DND-41 (cell line): ENCODE measurements around the gene HSD17B7.

Experiments
- ATAC-seq: fragments of 200-7000 bp; cut with Tn5 transposase; 3 replicates; pipeline ENCODE4 v1.9.1; 2021; ENCODE audit warnings: low read depth; ENCODE audit not compliant: insufficient read depth
- DNase-seq: peaks from one replicate; pipeline ENCODE4 v3.0.0-alpha.2; 2020
- H2AFZ ChIP-seq: 2 replicates; pipeline ENCODE4 v1.6.0; 2012; ENCODE audit warnings: low read depth, low read length
- H3K27ac ChIP-seq: 2 replicates; pipeline ENCODE4 v1.5.1; 2012; ENCODE audit warnings: low read length, inconsistent platforms
- H3K27me3 ChIP-seq: fragments of 200-600 bp; sonication (generic); 2 replicates; pipeline ENCODE4 v1.6.0; 2012; ENCODE audit warnings: low read length, mild to moderate bottlenecking, inconsistent platforms; ENCODE audit not compliant: insufficient read depth, poor library complexity
- H3K36me3 ChIP-seq: 2 replicates; pipeline ENCODE4 v1.5.1; 2012; ENCODE audit warnings: low read length, inconsistent platforms; ENCODE audit not compliant: insufficient read depth
- H3K4me1 ChIP-seq: 2 replicates; pipeline ENCODE4 v1.5.1; 2012; ENCODE audit warnings: mild to moderate bottlenecking, low read length; ENCODE audit not compliant: insufficient read depth
- H3K4me2 ChIP-seq: 2 replicates; pipeline ENCODE4 v1.6.0; 2012; ENCODE audit warnings: mild to moderate bottlenecking, moderate library complexity, low read length, inconsistent platforms; ENCODE audit not compliant: insufficient read depth
- H3K4me3 ChIP-seq, 2 experiments: fragments of 200-600 bp in 1 of 2; shearing (Covaris generic) in 1 of 2; 2 replicates each; pipeline ENCODE4 v1.5.1; 2012 to 2016; ENCODE audit warnings: inconsistent platforms in 2 of 2, low read length in 2 of 2, mild to moderate bottlenecking in 2 of 2, low read depth in 1 of 2, moderate library complexity in 1 of 2
- H3K79me2 ChIP-seq: 2 replicates; pipeline ENCODE4 v1.6.0; 2012; ENCODE audit warnings: low read length, inconsistent platforms; ENCODE audit not compliant: insufficient read depth
- H3K9ac ChIP-seq: 2 replicates; pipeline ENCODE4 v1.6.0; 2012; ENCODE audit warnings: low read depth, mild to moderate bottlenecking, inconsistent platforms, low read length, moderate library complexity
- H3K9me3 ChIP-seq: 2 replicates; pipeline ENCODE4 v1.5.1; 2012; ENCODE audit warnings: low read length, moderate library complexity, mild to moderate bottlenecking, inconsistent platforms; ENCODE audit not compliant: insufficient read depth, severe bottlenecking
- H4K20me1 ChIP-seq: 2 replicates; pipeline ENCODE4 v1.6.0; 2012; ENCODE audit warnings: low read length; ENCODE audit not compliant: insufficient read depth
- CTCF ChIP-seq: IDR thresholded peaks from 2 replicates; pipeline ENCODE4 v1.5.1; 2012; ENCODE audit warnings: borderline replicate concordance, low read length, moderate library complexity, mild to moderate bottlenecking; ENCODE audit not compliant: poor library complexity, severe bottlenecking; ENCODE audit errors: extremely low read depth
- EZH2 ChIP-seq: IDR thresholded peaks from 3 replicates; pipeline ENCODE4 v1.6.1; 2012; ENCODE audit warnings: borderline replicate concordance, low read depth, mild to moderate bottlenecking, moderate library complexity, low read length, inconsistent platforms; ENCODE audit not compliant: severe bottlenecking

Gene HSD17B7

GRCh38 chr1:162829268-162829667, 38.8 kb downstream of the HSD17B7 start:
- H4K20me1 ChIP-seq: no peaks in the 10 kb centered on the region
- H3K4me1 ChIP-seq: no peaks in the 10 kb centered on the region
- no peaks in the 10 kb centered on the region for H3K27me3 ChIP-seq
- H3K4me2 ChIP-seq: no peak overlapping the region
- no peak for ATAC-seq
- H3K4me3 ChIP-seq: no peak overlapping the region
- no peaks in the 10 kb centered on the region for H3K9me3 ChIP-seq
- no peaks in the 10 kb centered on the region for H3K36me3 ChIP-seq
- H2AFZ ChIP-seq: no peak overlapping the region
- no peak overlapping the region for H3K9ac ChIP-seq
- no peaks in the 10 kb centered on the region for H3K79me2 ChIP-seq
- TF ChIP-seq EZH2 (no peak), CTCF (no peak)
- no peak for DNase-seq
- no peak overlapping the region for H3K27ac ChIP-seq

- Histone ChIP-seq H3K79me2 (no peaks in the 10 kb centered on the region), H3K36me3 (no peaks in the 10 kb centered on the region), H3K9me3 (no peaks in the 10 kb centered on the region), H3K27ac (no peak overlapping the region), H3K4me2 (no peak overlapping the region), H3K4me1 (no peaks in the 10 kb centered on the region), H3K9ac (no peak overlapping the region), H4K20me1 (no peaks in the 10 kb centered on the region), H2AFZ (no peak overlapping the region), H3K4me3 (no peak overlapping the region), H3K27me3 (no peaks in the 10 kb centered on the region)
- no peak for ATAC-seq
- DNase-seq: no peak
- TF ChIP-seq EZH2 (no peak), CTCF (no peak)
These were observed 42.0 kb downstream of the HSD17B7 start for GRCh38 chr1:162832470-162832869.

- H3K27ac ChIP-seq: no peak overlapping the region
- H3K4me2 ChIP-seq: no peak overlapping the region
- no peaks in the 10 kb centered on the region for H3K79me2 ChIP-seq
- ATAC-seq (no peak), DNase-seq (no peak)
- H3K4me3 ChIP-seq: no peak overlapping the region
- no peaks in the 10 kb centered on the region for H3K36me3 ChIP-seq
- no peak for TF ChIP-seq CTCF
- TF ChIP-seq EZH2: no peak
- H4K20me1 ChIP-seq: no peaks in the 10 kb centered on the region
- no peaks in the 10 kb centered on the region for H3K4me1 ChIP-seq
- no peak overlapping the region for H2AFZ ChIP-seq
- peaks cover 9% of the 10 kb centered on the region for H3K9me3 ChIP-seq
- no peak overlapping the region for H3K9ac ChIP-seq
- H3K27me3 ChIP-seq: no peaks in the 10 kb centered on the region
These were observed 44.8 kb downstream of the HSD17B7 start for GRCh38 chr1:162835157-162835899.

- peaks cover 9% of the 10 kb centered on the region for H3K9me3 ChIP-seq
- H3K4me1 ChIP-seq: no peaks in the 10 kb centered on the region
- no peak overlapping the region for H3K4me2 ChIP-seq
- no peaks in the 10 kb centered on the region for H4K20me1 ChIP-seq
- no peaks in the 10 kb centered on the region for H3K79me2 ChIP-seq
- H3K9ac ChIP-seq: no peak overlapping the region
- no peaks in the 10 kb centered on the region for H3K27me3 ChIP-seq
- no peak overlapping the region for H2AFZ ChIP-seq
- H3K4me3 ChIP-seq: no peak overlapping the region
- no peak overlapping the region for H3K27ac ChIP-seq
- ATAC-seq (no peak), DNase-seq (no peak)
- no peak for TF ChIP-seq EZH2
- TF ChIP-seq CTCF: no peak
- H3K36me3 ChIP-seq: no peaks in the 10 kb centered on the region
These were observed 48.4 kb downstream of the HSD17B7 start for GRCh38 chr1:162838863-162839262.
